ENCODE results near the gene APOC1. TPM values are rescaled to one million over a fixed set of nuclear protein-coding genes. Genes with fewer than 3 reads are reported as not detected.
A peak's percentile ranks its signal among the peaks of the same experiment; 100 is the strongest.

The APOC1 gene
- total RNA-seq, 1 experiment from 2014 or later, result not detected

GRCh38 chr19:44961821-44962220, 47.4 kb downstream of the APOC1 start:
- peak overlapping the region; percentile 73 for H3K27ac ChIP-seq (ENCODE audit: low read length)
- DNase-seq, result no peak
- H3K9me3 ChIP-seq (ENCODE audit: low read length), result no peaks in the 10 kb centered on the region
- H3K9ac ChIP-seq (ENCODE audit: low read length), result peak overlapping the region; percentile 30; the same call in 1 of the 2 replicates
- no peaks in the 10 kb centered on the region for H3K27me3 ChIP-seq (ENCODE audit: low read length)
- peaks cover 17% of the 10 kb centered on the region; the same call in 1 of the 2 replicates for H3K36me3 ChIP-seq (ENCODE audit: insufficient read depth, low read length)
- H2AFZ ChIP-seq (ENCODE audit: low read length), result no peak overlapping the region
- H4K20me1 ChIP-seq (ENCODE audit: insufficient read depth, low read depth, low read length), result peaks cover 30% of the 10 kb centered on the region
- peaks cover 46% of the 10 kb centered on the region for H3K4me1 ChIP-seq (ENCODE audit: low read length)
- H3K9me2 ChIP-seq (replicated peaks; ENCODE audit: insufficient read depth, low read length), result no peaks in the 10 kb centered on the region
- H3K4me3 ChIP-seq (ENCODE audit: low read length), result no peak overlapping the region; the same call in 1 of the 2 replicates
- H3K4me2 ChIP-seq (ENCODE audit: low read depth, low read length, poor library complexity, severe bottlenecking), result peak overlapping the region; percentile 42
- H3K79me2 ChIP-seq (ENCODE audit: low read length), result peaks cover 60% of the 10 kb centered on the region

- H3K4me2 ChIP-seq (ENCODE audit: low read depth, low read length, poor library complexity, severe bottlenecking), result no peak overlapping the region
Observed at GRCh38 chr19:44968118-44968517, 53.7 kb downstream of the APOC1 start.

GRCh38 chr19:44968670-44969069, 54.3 kb downstream of the APOC1 start:
- H3K4me3 ChIP-seq (ENCODE audit: low read length), result no peak overlapping the region
- no peaks in the 10 kb centered on the region for H3K9me2 ChIP-seq (replicated peaks; ENCODE audit: insufficient read depth, low read length)
- H3K27me3 ChIP-seq (ENCODE audit: low read length), result no peaks in the 10 kb centered on the region
- H3K79me2 ChIP-seq (ENCODE audit: low read length), result peaks cover 23% of the 10 kb centered on the region
- H2AFZ ChIP-seq (ENCODE audit: low read length), result no peak overlapping the region
- H3K36me3 ChIP-seq (ENCODE audit: insufficient read depth, low read length), result peaks cover 9% of the 10 kb centered on the region; the same call in 1 of the 2 replicates
- H4K20me1 ChIP-seq (ENCODE audit: insufficient read depth, low read depth, low read length), result no peaks in the 10 kb centered on the region
- H3K4me2 ChIP-seq (ENCODE audit: low read depth, low read length, poor library complexity, severe bottlenecking), result no peak overlapping the region
- H3K27ac ChIP-seq (ENCODE audit: low read length), result no peak overlapping the region
- no peak for DNase-seq
- H3K4me1 ChIP-seq (ENCODE audit: low read length), result no peaks in the 10 kb centered on the region
- no peak overlapping the region for H3K9ac ChIP-seq (ENCODE audit: low read length)
- no peaks in the 10 kb centered on the region for H3K9me3 ChIP-seq (ENCODE audit: low read length)

More at GRCh38 chr19:44968118-44968517, 53.7 kb downstream of the APOC1 start:
- no peaks in the 10 kb centered on the region for H3K9me2 ChIP-seq (replicated peaks; ENCODE audit: insufficient read depth, low read length)
- H3K79me2 ChIP-seq (ENCODE audit: low read length), result peaks cover 23% of the 10 kb centered on the region
- peaks cover 9% of the 10 kb centered on the region; the same call in 1 of the 2 replicates for H3K36me3 ChIP-seq (ENCODE audit: insufficient read depth, low read length)
- H2AFZ ChIP-seq (ENCODE audit: low read length), result no peak overlapping the region
- no peak overlapping the region for H3K4me3 ChIP-seq (ENCODE audit: low read length)
- H3K27ac ChIP-seq (ENCODE audit: low read length), result no peak overlapping the region
- DNase-seq, result no peak
- no peak overlapping the region for H3K9ac ChIP-seq (ENCODE audit: low read length)
- H3K4me1 ChIP-seq (ENCODE audit: low read length), result no peaks in the 10 kb centered on the region
- H3K27me3 ChIP-seq (ENCODE audit: low read length), result no peaks in the 10 kb centered on the region
- H4K20me1 ChIP-seq (ENCODE audit: insufficient read depth, low read depth, low read length), result no peaks in the 10 kb centered on the region
- H3K9me3 ChIP-seq (ENCODE audit: low read length), result no peaks in the 10 kb centered on the region

Other genes with a start within 250 kb of the APOC1 start
- not detected in 2 replicates for gene CEACAM19, start 243.1 kb upstream of the APOC1 start, total RNA-seq (2014; rRNA removed; shearing (Covaris generic); ENCODE audit: low replicate concordance)
- not detected in 2 replicates for gene CEACAM16, start 215.5 kb upstream of the APOC1 start, total RNA-seq (2014; rRNA removed; shearing (Covaris generic); ENCODE audit: low replicate concordance)
- 0.54 TPM in 1 of 2 replicates, not detected in the other for gene BCL3, start 165.9 kb upstream of the APOC1 start, total RNA-seq (2014; rRNA removed; shearing (Covaris generic); ENCODE audit: low replicate concordance)
- gene CBLC, start 136.7 kb upstream of the APOC1 start, total RNA-seq (2014; rRNA removed; shearing (Covaris generic); ENCODE audit: low replicate concordance), result not detected in 2 replicates
- gene BCAM, start 105.5 kb upstream of the APOC1 start, total RNA-seq (2014; rRNA removed; shearing (Covaris generic); ENCODE audit: low replicate concordance), result not detected in 2 replicates
- 2.0 TPM in 1 of 2 replicates, not detected in the other for gene NECTIN2, start 68.3 kb upstream of the APOC1 start, total RNA-seq (2014; rRNA removed; shearing (Covaris generic); ENCODE audit: low replicate concordance)
- gene TOMM40, start 23.4 kb upstream of the APOC1 start, total RNA-seq (2014; rRNA removed; shearing (Covaris generic); ENCODE audit: low replicate concordance), result 25.6 and 64.7 TPM in 2 replicates
- gene APOE, start 8.8 kb upstream of the APOC1 start, total RNA-seq (2014; rRNA removed; shearing (Covaris generic); ENCODE audit: low replicate concordance), result 1.3 and 1.9 TPM in 2 replicates
- gene APOC4, start 27.6 kb downstream of the APOC1 start, total RNA-seq (2014; rRNA removed; shearing (Covaris generic); ENCODE audit: low replicate concordance), result not detected in 2 replicates
- not detected in 2 replicates for gene APOC2, start 31.4 kb downstream of the APOC1 start, total RNA-seq (2014; rRNA removed; shearing (Covaris generic); ENCODE audit: low replicate concordance)
- 19.7 and 39.2 TPM in 2 replicates for gene CLPTM1, start 40.8 kb downstream of the APOC1 start, total RNA-seq (2014; rRNA removed; shearing (Covaris generic); ENCODE audit: low replicate concordance)
- 0.63 and 1.3 TPM in 2 replicates for gene RELB, start 86.9 kb downstream of the APOC1 start, total RNA-seq (2014; rRNA removed; shearing (Covaris generic); ENCODE audit: low replicate concordance)
- gene CLASRP, start 124.4 kb downstream of the APOC1 start, total RNA-seq (2014; rRNA removed; shearing (Covaris generic); ENCODE audit: low replicate concordance), result 22.7 and 41.9 TPM in 2 replicates
- 3.9 and 4.7 TPM in 2 replicates for gene ZNF296, start 161.9 kb downstream of the APOC1 start, total RNA-seq (2014; rRNA removed; shearing (Covaris generic); ENCODE audit: low replicate concordance)
- 85.2 and 91.1 TPM in 2 replicates for gene GEMIN7, start 164.7 kb downstream of the APOC1 start, total RNA-seq (2014; rRNA removed; shearing (Covaris generic); ENCODE audit: low replicate concordance)
- 8.0 and 21.0 TPM in 2 replicates for gene PPP1R37, start 178.6 kb downstream of the APOC1 start, total RNA-seq (2014; rRNA removed; shearing (Covaris generic); ENCODE audit: low replicate concordance)
- gene NKPD1, start 246.4 kb downstream of the APOC1 start, total RNA-seq (2014; rRNA removed; shearing (Covaris generic); ENCODE audit: low replicate concordance), result 1.2 TPM in 1 of 2 replicates, not detected in the other